Body of pancreas (tissue), 4 donors: ENCODE measurements around the gene IL15RA.

ENCODE experiments used
- POLR2A ChIP-seq, 3 donors: fragments of 450-650 bp; IDR thresholded peaks; one replicate each; pipeline ENCODE4 v1.6.1; 2016; ENCODE audit warnings: antibody characterized with exemption in 3 of 3, mild to moderate bottlenecking in 2 of 3
- TF ChIP-seq, protein P1 (sequence below), 7 experiments: fragments of 450-650 bp in 4 of 7; fragments of 200-600 bp in 3 of 7; sonication (generic) in 3 of 7; IDR thresholded peaks; one replicate each; pipeline ENCODE4 v1.5.1; 2016 to 2019; ENCODE audit warnings: antibody characterized with exemption in 7 of 7

DNA sequence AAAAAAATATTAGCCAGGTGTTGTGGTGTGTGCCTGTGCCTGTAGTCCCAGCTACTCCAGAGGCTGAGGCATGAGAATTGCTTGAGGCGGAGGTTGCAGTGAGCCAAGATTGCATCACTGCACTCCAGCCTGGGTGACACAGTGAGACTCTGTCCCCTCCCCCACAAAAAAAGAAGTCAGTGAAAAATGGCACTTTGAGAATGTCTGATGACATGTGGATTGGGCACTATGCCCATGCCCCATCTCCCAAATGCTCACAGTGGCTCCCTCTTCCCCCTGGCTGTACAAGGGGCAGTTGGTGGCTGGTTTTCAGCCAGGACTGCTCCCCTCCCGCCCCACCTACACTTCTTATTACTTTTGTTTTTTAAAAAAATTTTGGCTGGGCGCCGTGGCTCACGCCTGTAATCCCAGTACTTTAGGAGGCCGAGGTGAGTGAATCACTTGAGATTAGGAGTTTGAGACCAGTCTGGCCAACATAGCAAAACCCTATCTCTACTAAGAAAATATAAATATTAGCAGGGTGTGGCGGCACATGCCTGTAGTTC is 26.1 kb downstream of the IL15RA start:
- TF ChIP-seq POLR2A (IDR thresholded peaks at IDR 0.05) = no peak
- TF ChIP-seq, protein P1, sequence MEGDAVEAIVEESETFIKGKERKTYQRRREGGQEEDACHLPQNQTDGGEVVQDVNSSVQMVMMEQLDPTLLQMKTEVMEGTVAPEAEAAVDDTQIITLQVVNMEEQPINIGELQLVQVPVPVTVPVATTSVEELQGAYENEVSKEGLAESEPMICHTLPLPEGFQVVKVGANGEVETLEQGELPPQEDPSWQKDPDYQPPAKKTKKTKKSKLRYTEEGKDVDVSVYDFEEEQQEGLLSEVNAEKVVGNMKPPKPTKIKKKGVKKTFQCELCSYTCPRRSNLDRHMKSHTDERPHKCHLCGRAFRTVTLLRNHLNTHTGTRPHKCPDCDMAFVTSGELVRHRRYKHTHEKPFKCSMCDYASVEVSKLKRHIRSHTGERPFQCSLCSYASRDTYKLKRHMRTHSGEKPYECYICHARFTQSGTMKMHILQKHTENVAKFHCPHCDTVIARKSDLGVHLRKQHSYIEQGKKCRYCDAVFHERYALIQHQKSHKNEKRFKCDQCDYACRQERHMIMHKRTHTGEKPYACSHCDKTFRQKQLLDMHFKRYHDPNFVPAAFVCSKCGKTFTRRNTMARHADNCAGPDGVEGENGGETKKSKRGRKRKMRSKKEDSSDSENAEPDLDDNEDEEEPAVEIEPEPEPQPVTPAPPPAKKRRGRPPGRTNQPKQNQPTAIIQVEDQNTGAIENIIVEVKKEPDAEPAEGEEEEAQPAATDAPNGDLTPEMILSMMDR (IDR thresholded peaks at IDR 0.05) = no peak
